Measurements from ENCODE around the gene MESP1. TPM values are rescaled to one million over a fixed set of nuclear protein-coding genes. Genes with fewer than 3 reads are reported as not detected.
A peak's percentile ranks its signal among the peaks of the same experiment; 100 is the strongest.

MESP1 gene
- total and polyA plus RNA-seq, 2 of the 8 experiments (the other 6 are each of a cell fraction or from before 2014, with no cell fraction given): 0.15 to 0.23 TPM

- peak; percentile 67 to 78 (median 71) for TF ChIP-seq CTCF (IDR thresholded peaks at IDR 0.05; ENCODE audit: control extremely low read depth in 1 of 3, insufficient read depth in 1 of 3, low read depth in 1 of 3, low read length in 3 of 3)
- peak; percentile 38 for TF ChIP-seq ASH2L (IDR thresholded peaks at IDR 0.05; ENCODE audit: low read length)
- TF ChIP-seq E2F6 (IDR thresholded peaks at IDR 0.05): peak; percentile 99
- TF ChIP-seq RBBP5 (IDR thresholded peaks at IDR 0.05; ENCODE audit: borderline replicate concordance, low read depth, low read length): peak; percentile 50; the same call in 1 of the 2 replicates
- TF ChIP-seq GABPA (IDR thresholded peaks at IDR 0.05; ENCODE audit: borderline replicate concordance, insufficient read depth, low read length): peak; percentile 22; the same call in 1 of the 2 replicates
- peak; percentile 33 for TF ChIP-seq TAF7 (optimal IDR thresholded peaks at IDR 0.05; ENCODE audit: borderline replicate concordance, low read depth, low read length)
- no peak for TF ChIP-seq TEAD4 (IDR thresholded peaks at IDR 0.05; ENCODE audit: low read depth, low read length)
- TF ChIP-seq HDAC6 (IDR thresholded peaks at IDR 0.05; ENCODE audit: low read depth, low read length): no peak
- peak; percentile 78 for TF ChIP-seq NRF1 (IDR thresholded peaks at IDR 0.05; ENCODE audit: low read depth, low read length)
Observed at GRCh38 chr15:89776274-89777072, 25.4 kb upstream of the MESP1 start, which contains the start of gene MESP2 (continued).
